SK-N-MC (cell line): ENCODE data around the gene FIBCD1.

Source experiments
- EZH2 ChIP-seq: fragments of 200-600 bp; sonication (generic); IDR thresholded peaks from one replicate; pipeline ENCODE4 v1.6.1; 2017; ENCODE audit warnings: antibody characterized with exemption
- FOXP2 ChIP-seq: optimal IDR thresholded peaks from 2 replicates; pipeline ENCODE3; 2011; ENCODE audit warnings: mild to moderate bottlenecking, moderate library complexity; ENCODE audit not compliant: insufficient read depth; ENCODE audit errors: extremely low read length, control extremely low read depth
- POLR2AphosphoS5 ChIP-seq: IDR thresholded peaks from 2 replicates; pipeline ENCODE4 v1.6.1; 2012; ENCODE audit warnings: mild to moderate bottlenecking, low read depth, low read length, borderline replicate concordance

GRCh38 chr9:130933114-130934046, 5.7 kb downstream of the FIBCD1 start:
- TF ChIP-seq EZH2 = no peak
- no peak for TF ChIP-seq POLR2AphosphoS5
- TF ChIP-seq FOXP2 = no peak
